Stimulated activated CD8-positive, alpha-beta memory T cell treated with anti-CD3 and anti-CD28 coated beads, Interleukin-12 subunit alpha, Interleukin-12 subunit beta, amount 100 ng/mL, for 1 hour (primary cell): ENCODE results near the gene EPO.
"Not testable (repeated sequence)": the region's sequence is repeated elsewhere in the genome, so short reads cannot be mapped to it uniquely, and the experiment has no call there.

Experiments
- DNase-seq: peaks from one replicate; pipeline ENCODE4 v3.0.0-alpha.2; 2020; ENCODE audit warnings: low read depth

The EPO gene

DNA sequence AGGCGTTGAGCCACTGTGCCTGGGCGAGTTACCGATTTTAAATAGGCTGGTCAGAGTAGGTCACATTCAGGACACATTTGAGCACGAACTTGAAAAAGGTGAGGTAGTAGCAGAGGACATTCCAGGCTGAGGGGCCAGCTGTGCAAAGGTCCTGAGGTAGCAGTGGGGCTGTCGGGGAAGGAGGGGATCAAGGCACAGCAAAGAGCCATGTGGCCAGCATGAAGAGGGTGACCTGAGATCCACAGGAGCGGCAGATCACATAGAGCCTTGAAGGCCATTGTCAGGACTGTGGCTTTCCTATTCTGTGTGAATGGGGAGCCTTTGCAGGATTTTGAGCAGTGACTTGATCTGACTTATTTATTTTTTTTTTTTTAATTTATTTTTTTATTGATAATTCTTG is 19.7 kb downstream of the EPO start:
- no peak for DNase-seq

DNA sequence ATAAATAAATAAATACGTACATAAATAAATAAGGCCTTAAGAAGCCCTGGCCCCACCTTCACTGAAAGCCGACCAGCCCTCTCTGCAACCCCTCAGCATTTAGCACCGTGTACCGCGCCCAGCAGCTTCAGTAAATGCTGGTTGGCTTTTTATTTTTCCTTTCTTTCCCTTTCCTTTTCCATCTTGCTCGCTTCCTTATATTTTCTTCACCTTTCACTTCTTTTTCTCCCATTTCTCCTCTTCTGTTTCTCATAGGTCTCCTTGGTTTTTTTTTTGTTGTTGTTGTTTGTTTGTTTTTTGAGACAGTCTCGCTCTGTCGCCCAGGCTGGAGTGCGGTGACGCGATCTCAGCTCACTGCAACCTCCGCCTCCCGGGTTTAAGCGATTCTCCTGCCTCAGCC is 24.3 kb downstream of the EPO start:
- DNase-seq, result no peak

DNA sequence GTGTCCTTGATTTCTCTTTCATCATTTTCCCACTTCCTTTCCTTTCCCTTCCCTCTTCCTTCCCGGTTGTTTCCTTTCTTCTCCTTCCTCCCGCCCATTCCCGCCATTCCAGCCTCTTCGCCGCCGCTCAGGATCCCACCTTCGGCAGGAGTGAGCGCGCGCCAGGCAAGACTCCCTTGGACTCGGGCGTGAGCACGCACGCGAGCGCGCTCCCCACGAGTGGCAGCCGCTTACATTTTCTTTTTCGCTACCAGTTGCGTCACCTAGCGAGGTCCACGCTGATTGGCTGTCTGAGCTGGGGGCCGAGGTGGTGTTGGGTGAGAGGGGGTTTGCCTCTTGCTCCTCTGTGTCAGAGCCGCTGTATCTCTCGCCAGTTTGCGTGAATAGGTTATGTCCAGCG is 24.9 kb downstream of the EPO start:
- no peak for DNase-seq

DNA sequence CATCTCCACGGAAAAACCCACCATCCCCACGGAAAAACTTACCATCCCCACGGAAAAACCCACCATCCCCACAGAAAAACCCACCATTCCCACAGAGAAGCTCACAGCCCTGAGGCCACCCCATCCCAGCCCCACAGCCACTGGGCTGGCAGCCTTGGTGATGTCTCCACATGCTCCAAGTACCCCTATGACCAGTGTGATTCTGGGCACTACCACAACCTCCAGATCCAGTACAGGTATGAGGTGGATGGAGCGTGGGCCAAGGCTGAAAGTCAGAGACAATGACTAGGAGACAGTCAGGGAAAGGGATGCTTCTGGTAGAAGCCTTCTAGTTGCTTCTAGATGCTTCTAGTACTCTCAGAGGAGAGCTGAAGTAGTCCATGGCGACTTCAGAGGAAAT is 32.7 kb downstream of the EPO start:
- DNase-seq, result no peak

DNA sequence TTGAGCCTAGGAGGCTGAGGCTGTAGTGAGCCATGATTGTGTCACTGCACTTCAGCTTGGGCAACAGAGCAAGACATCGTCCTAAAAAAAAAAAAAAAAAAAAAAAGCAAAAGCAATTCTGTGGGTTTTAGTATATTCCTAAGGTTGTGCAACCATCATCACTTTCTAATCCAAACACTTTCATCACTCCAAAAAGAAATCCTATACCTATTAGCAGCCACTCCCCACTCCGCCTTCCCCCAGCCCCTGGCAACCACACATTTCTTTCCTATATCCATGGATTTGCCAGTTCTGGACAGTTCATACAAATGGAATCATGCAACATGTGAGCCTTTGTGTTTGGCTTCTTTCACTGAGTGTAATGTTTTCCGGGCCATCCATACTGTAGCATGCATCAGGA is 33.5 kb downstream of the EPO start:
- no peak for DNase-seq

DNA sequence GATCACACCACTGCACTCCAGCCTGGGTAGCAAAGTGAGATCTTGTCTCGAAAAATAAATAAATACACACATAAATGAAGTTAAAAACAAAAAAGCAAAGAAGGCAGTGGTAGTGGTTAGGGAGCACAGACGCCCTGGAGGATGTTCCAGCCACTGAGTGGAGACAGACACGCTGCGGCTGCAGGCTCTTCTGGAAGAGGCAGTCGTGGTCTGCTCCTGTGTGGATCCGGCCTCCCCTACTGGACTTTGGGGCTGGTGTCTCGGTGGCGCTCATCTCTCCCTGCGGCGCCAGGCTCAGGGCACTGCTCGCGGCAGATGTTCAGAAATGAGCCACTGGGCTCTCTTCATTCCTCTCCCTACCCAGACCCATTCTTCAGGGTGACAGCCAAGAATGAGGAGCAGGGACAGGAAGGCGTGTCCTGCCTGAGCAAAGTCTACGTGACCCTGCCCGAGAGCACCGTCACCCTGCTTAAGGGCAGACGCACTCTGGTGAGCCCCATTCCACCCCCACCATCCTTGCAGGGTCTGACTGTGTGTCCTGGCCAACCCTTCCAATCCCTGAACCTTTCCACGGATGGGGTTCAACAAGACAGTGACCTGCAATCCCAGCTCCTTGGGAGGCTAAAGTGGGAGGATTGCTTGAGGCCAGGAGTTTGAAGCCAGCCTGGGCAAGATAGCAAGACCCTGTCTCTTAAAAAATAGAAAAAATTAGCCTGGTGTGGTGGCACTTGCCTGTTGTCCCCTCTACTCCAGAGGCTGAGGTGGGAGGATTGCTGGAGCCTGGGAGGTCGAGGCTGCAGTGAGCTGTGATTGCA is 39.3 kb downstream of the EPO start:
- no peak for DNase-seq

DNA sequence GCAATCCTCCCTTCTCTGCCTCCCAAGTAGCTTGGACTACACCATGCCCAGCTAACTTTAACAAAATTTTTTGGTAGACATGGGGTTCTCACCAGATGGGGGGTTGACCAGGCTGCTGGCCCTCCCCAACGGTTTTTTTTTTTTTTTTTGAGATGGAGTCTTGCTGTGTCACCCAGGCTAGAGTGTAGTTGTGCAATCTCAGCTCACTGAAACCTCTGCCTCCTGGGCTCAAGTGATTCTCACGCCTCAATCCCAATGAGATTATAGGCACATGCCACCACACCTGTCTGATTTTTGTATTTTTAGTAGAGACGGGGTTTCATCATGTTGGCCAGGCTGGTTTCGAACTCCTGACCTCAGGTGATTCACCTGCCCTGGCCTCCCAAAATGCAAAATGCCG is 42.6 kb downstream of the EPO start:
- DNase-seq, result not testable (repeated sequence)

DNA sequence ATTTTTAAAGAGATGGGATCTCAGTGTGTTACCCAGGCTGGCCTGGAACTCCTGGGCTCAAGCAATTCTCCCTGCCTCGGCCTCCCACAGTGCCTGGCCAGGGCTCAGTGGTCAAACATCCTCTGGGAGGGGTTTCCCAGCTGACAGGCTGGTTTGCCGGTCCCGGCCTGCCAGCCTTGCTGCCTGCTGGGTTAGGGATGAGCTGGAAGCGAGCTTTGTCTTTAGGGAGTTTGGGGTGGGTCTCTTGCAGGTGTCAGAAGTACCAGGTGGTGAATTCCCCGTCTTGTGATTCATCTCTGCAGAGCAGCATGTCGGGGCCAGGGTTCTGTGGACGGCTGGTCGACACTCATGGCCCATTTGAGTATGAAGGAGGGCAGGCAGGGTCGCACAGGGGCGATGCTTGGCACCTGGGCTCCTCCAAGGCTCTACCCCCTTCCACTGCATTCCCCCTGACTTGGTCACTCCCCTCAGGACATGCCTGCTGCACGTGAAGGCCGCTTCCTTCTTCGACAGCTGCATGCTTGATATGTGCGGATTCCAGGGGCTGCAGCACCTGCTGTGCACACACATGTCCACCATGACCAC is 43.4 kb downstream of the EPO start:
- no peak for DNase-seq

DNA sequence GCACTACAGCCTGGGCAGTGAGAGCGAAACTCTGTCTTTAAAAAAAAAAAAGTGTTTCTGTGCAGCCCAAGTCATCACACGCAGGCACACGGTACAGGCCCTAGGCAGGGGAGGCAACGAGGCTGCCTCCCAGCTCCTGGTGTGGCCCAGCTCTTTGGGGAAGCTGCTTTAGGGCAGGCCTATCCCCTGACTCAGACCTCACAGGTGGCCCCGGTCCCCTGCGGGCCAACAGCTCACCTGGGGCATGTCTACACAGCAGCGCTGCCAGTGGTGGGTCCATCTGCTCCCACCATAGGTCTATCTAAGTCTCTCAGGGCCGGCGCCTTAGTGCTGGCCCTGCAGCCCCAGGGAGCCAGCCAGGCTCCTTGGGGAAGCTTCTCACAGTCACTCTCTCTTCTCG is 44.6 kb downstream of the EPO start:
- no peak for DNase-seq

DNA sequence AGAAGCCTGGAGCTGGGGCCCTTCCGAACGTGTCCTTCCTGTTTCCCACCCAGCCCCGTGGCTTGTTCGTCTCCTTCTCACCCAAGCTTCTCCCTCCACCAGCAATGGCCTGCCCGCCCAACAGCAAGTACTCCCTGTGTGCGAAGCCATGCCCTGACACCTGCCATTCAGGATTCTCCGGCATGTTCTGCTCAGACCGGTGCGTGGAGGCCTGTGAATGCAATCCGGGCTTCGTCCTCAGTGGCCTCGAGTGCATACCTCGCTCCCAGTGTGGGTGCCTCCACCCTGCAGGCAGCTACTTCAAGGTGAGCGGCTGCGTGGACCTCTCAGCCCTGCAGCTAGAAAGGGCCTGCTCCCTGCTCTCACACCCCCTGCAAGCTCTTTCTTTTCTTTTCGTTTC is 45.0 kb downstream of the EPO start:
- DNase-seq, result no peak

DNA sequence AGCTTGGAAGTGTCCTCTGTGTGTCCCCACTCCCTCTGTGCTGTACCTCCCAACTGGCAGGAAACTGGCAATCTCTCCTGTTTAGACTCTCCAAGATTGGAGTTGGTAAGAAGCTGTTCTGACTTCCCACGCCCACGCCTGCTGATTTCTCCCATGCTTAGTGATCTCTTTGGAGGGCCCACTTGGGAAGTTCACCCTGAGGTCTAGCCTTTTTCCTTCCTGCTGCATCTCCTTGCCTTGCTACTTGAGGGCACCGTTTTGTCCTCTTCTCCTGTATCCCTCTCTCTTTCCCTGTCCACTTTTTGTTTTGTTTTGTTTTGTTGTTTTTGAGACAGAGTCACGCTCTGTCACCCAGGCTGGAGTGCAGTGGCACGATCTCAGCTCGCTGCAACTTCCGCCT is 48.5 kb downstream of the EPO start:
- DNase-seq, result no peak
